ENCODE results near the gene MPL.
"Not testable (repeated sequence)": the region's sequence is repeated elsewhere in the genome, so short reads cannot be mapped to it uniquely, and the experiment has no call there.

MPL gene

GRCh38 chr1:43386676-43387075 is 49.1 kb downstream of the MPL start:
- Histone ChIP-seq H3K4me1 (ENCODE audit: control insufficient read depth, insufficient read depth, low read length) (peaks cover 10% of the 10 kb centered on the region; the same call in 1 of the 2 replicates), H3K9ac (ENCODE audit: low read length) (no peak overlapping the region), H3K4me3 (ENCODE audit: low read depth, low read length) (no peak overlapping the region), H3K27me3 (ENCODE audit: control insufficient read depth, insufficient read depth, low read length) (no peaks in the 10 kb centered on the region), H3K27ac (ENCODE audit: low read depth, low read length) (no peak overlapping the region), H3K36me3 (ENCODE audit: control insufficient read depth, insufficient read depth, low read length) (peaks cover 59% of the 10 kb centered on the region), H3K9me3 (ENCODE audit: control insufficient read depth, insufficient read depth, low read depth, low read length) (no peaks in the 10 kb centered on the region)

GRCh38 chr1:43387976-43388599 is 50.5 kb downstream of the MPL start:
- peaks cover 10% of the 10 kb centered on the region; the same call in 1 of the 2 replicates for H3K4me1 ChIP-seq (ENCODE audit: control insufficient read depth, insufficient read depth, low read length)
- H3K27me3 ChIP-seq (ENCODE audit: control insufficient read depth, insufficient read depth, low read length): no peaks in the 10 kb centered on the region
- H3K4me3 ChIP-seq (ENCODE audit: low read depth, low read length): peak overlapping the region; percentile 92; the same call in 1 of the 2 replicates
- peaks cover 48% of the 10 kb centered on the region for H3K36me3 ChIP-seq (ENCODE audit: control insufficient read depth, insufficient read depth, low read length)
- H3K9me3 ChIP-seq (ENCODE audit: control insufficient read depth, insufficient read depth, low read depth, low read length): no peaks in the 10 kb centered on the region
- H3K9ac ChIP-seq (ENCODE audit: low read length): no peak overlapping the region
- no peak overlapping the region for H3K27ac ChIP-seq (ENCODE audit: low read depth, low read length)

GRCh38 chr1:43388613-43389012 is 51.0 kb downstream of the MPL start:
- Histone ChIP-seq H3K9ac (ENCODE audit: low read length) (no peak overlapping the region), H3K4me1 (ENCODE audit: control insufficient read depth, insufficient read depth, low read length) (peaks cover 10% of the 10 kb centered on the region; the same call in 1 of the 2 replicates), H3K9me3 (ENCODE audit: control insufficient read depth, insufficient read depth, low read depth, low read length) (no peaks in the 10 kb centered on the region), H3K27me3 (ENCODE audit: control insufficient read depth, insufficient read depth, low read length) (no peaks in the 10 kb centered on the region), H3K36me3 (ENCODE audit: control insufficient read depth, insufficient read depth, low read length) (peaks cover 43% of the 10 kb centered on the region), H3K27ac (ENCODE audit: low read depth, low read length) (no peak overlapping the region), H3K4me3 (ENCODE audit: low read depth, low read length) (peak overlapping the region; percentile 92)

- H3K9ac ChIP-seq (ENCODE audit: low read length): peak within 1 kb of the TSS; percentile 86
- peak within 1 kb of the TSS; percentile 92 for H3K4me3 ChIP-seq (ENCODE audit: low read depth, low read length)
- no peaks in the 10 kb centered on the region for H3K27me3 ChIP-seq (ENCODE audit: control insufficient read depth, insufficient read depth, low read length)
- H3K27ac ChIP-seq (ENCODE audit: low read depth, low read length): peak within 1 kb of the TSS; percentile 11; the same call in 1 of the 2 replicates
- H3K4me1 ChIP-seq (ENCODE audit: control insufficient read depth, insufficient read depth, low read length): peaks cover 10% of the 10 kb centered on the region; the same call in 1 of the 2 replicates
- H3K9me3 ChIP-seq (ENCODE audit: control insufficient read depth, insufficient read depth, low read depth, low read length): no peaks in the 10 kb centered on the region
- peaks cover 33% of the 10 kb centered on the region for H3K36me3 ChIP-seq (ENCODE audit: control insufficient read depth, insufficient read depth, low read length)
These were observed 52.0 kb downstream of the MPL start, which contains the start of the genes MED8 and SZT2 for GRCh38 chr1:43389326-43390313. Gene MED8 (minus strand): TSS chr1:43389800. CDS start chr1:43389764, 36 bp downstream. Gene SZT2 (plus strand): TSS chr1:43389899. CDS start chr1:43389969, 70 bp downstream.

GRCh38 chr1:43392702-43393101 is 55.1 kb downstream of the MPL start:
- Histone ChIP-seq H3K9ac (ENCODE audit: low read length) (no peak overlapping the region), H3K9me3 (ENCODE audit: control insufficient read depth, insufficient read depth, low read depth, low read length) (no peaks in the 10 kb centered on the region), H3K4me1 (ENCODE audit: control insufficient read depth, insufficient read depth, low read length) (peaks cover 10% of the 10 kb centered on the region; the same call in 1 of the 2 replicates), H3K36me3 (ENCODE audit: control insufficient read depth, insufficient read depth, low read length) (peaks cover 9% of the 10 kb centered on the region; the same call in 1 of the 2 replicates), H3K27ac (ENCODE audit: low read depth, low read length) (no peak overlapping the region), H3K27me3 (ENCODE audit: control insufficient read depth, insufficient read depth, low read length) (no peaks in the 10 kb centered on the region), H3K4me3 (ENCODE audit: low read depth, low read length) (no peak overlapping the region)

- Histone ChIP-seq H3K27me3 (ENCODE audit: control insufficient read depth, insufficient read depth, low read length) (no peaks in the 10 kb centered on the region), H3K9ac (ENCODE audit: low read length) (no peak overlapping the region), H3K9me3 (ENCODE audit: control insufficient read depth, insufficient read depth, low read depth, low read length) (no peaks in the 10 kb centered on the region), H3K27ac (ENCODE audit: low read depth, low read length) (no peak overlapping the region), H3K4me1 (ENCODE audit: control insufficient read depth, insufficient read depth, low read length) (peaks cover 3% of the 10 kb centered on the region; the same call in 1 of the 2 replicates), H3K36me3 (ENCODE audit: control insufficient read depth, insufficient read depth, low read length) (peaks cover 7% of the 10 kb centered on the region; the same call in 1 of the 2 replicates), H3K4me3 (ENCODE audit: low read depth, low read length) (no peak overlapping the region)
These were observed 57.9 kb downstream of the MPL start for GRCh38 chr1:43395523-43395922.

- H3K9ac ChIP-seq (ENCODE audit: low read length): no peak overlapping the region
- H3K9me3 ChIP-seq (ENCODE audit: control insufficient read depth, insufficient read depth, low read depth, low read length): no peaks in the 10 kb centered on the region
- H3K4me3 ChIP-seq (ENCODE audit: low read depth, low read length): no peak overlapping the region
- H3K27ac ChIP-seq (ENCODE audit: low read depth, low read length): no peak overlapping the region
- no peaks in the 10 kb centered on the region for H3K4me1 ChIP-seq (ENCODE audit: control insufficient read depth, insufficient read depth, low read length)
- H3K27me3 ChIP-seq (ENCODE audit: control insufficient read depth, insufficient read depth, low read length): no peaks in the 10 kb centered on the region
- H3K36me3 ChIP-seq (ENCODE audit: control insufficient read depth, insufficient read depth, low read length): peaks cover 7% of the 10 kb centered on the region; the same call in 1 of the 2 replicates
These were observed 58.4 kb downstream of the MPL start for GRCh38 chr1:43396059-43396458.

- Histone ChIP-seq H3K4me3 (ENCODE audit: low read depth, low read length) (no peak overlapping the region), H3K27ac (ENCODE audit: low read depth, low read length) (no peak overlapping the region), H3K9me3 (ENCODE audit: control insufficient read depth, insufficient read depth, low read depth, low read length) (no peaks in the 10 kb centered on the region), H3K4me1 (ENCODE audit: control insufficient read depth, insufficient read depth, low read length) (no peaks in the 10 kb centered on the region), H3K27me3 (ENCODE audit: control insufficient read depth, insufficient read depth, low read length) (no peaks in the 10 kb centered on the region), H3K9ac (ENCODE audit: low read length) (no peak overlapping the region), H3K36me3 (ENCODE audit: control insufficient read depth, insufficient read depth, low read length) (peaks cover 10% of the 10 kb centered on the region; the same call in 1 of the 2 replicates)
These were observed 60.6 kb downstream of the MPL start for GRCh38 chr1:43398227-43398626.

- not testable (repeated sequence) for H3K9ac ChIP-seq (ENCODE audit: low read length); H3K9me3 ChIP-seq (ENCODE audit: control insufficient read depth, insufficient read depth, low read depth, low read length); H3K27me3 ChIP-seq (ENCODE audit: control insufficient read depth, insufficient read depth, low read length); H3K4me1 ChIP-seq (ENCODE audit: control insufficient read depth, insufficient read depth, low read length); H3K4me3 ChIP-seq (ENCODE audit: low read depth, low read length); H3K27ac ChIP-seq (ENCODE audit: low read depth, low read length)
- peaks cover 25% of the 10 kb centered on the region for H3K36me3 ChIP-seq (ENCODE audit: control insufficient read depth, insufficient read depth, low read length)
These were observed 62.8 kb downstream of the MPL start for GRCh38 chr1:43400441-43400840.

GRCh38 chr1:43402089-43402865 is 64.7 kb downstream of the MPL start:
- Histone ChIP-seq H3K4me1 (ENCODE audit: control insufficient read depth, insufficient read depth, low read length) (no peaks in the 10 kb centered on the region), H3K27ac (ENCODE audit: low read depth, low read length) (no peak overlapping the region), H3K4me3 (ENCODE audit: low read depth, low read length) (no peak overlapping the region), H3K36me3 (ENCODE audit: control insufficient read depth, insufficient read depth, low read length) (peaks cover 30% of the 10 kb centered on the region), H3K27me3 (ENCODE audit: control insufficient read depth, insufficient read depth, low read length) (no peaks in the 10 kb centered on the region), H3K9ac (ENCODE audit: low read length) (no peak overlapping the region), H3K9me3 (ENCODE audit: control insufficient read depth, insufficient read depth, low read depth, low read length) (no peaks in the 10 kb centered on the region)

All from HUES6 (cell line).